Suprapubic skin (tissue), 4 donors: ENCODE measurements around the gene PFN1.

Source experiments
- CTCF ChIP-seq, 2 donors: fragments of 200-600 bp in 1 of 2; fragments of 450-650 bp in 1 of 2; sonication (generic) in 1 of 2; IDR thresholded peaks; one replicate each; pipeline ENCODE4 v1.5.1; 2016 to 2019; ENCODE audit warnings: antibody characterized with exemption in 2 of 2, mild to moderate bottlenecking in 1 of 2, moderate library complexity in 1 of 2
- POLR2A ChIP-seq, 2 donors: fragments of 450-650 bp; IDR thresholded peaks; one replicate each; pipeline ENCODE4 v1.6.1; 2017; ENCODE audit warnings: antibody characterized with exemption in 2 of 2, mild to moderate bottlenecking in 2 of 2, moderate library complexity in 2 of 2
- POLR2AphosphoS5 ChIP-seq, 3 donors: sonication (generic); formaldehyde crosslinking; IDR thresholded peaks; one replicate each; pipeline ENCODE4 v1.6.1; 2017; ENCODE audit warnings: antibody characterized with exemption in 3 of 3

DNA sequence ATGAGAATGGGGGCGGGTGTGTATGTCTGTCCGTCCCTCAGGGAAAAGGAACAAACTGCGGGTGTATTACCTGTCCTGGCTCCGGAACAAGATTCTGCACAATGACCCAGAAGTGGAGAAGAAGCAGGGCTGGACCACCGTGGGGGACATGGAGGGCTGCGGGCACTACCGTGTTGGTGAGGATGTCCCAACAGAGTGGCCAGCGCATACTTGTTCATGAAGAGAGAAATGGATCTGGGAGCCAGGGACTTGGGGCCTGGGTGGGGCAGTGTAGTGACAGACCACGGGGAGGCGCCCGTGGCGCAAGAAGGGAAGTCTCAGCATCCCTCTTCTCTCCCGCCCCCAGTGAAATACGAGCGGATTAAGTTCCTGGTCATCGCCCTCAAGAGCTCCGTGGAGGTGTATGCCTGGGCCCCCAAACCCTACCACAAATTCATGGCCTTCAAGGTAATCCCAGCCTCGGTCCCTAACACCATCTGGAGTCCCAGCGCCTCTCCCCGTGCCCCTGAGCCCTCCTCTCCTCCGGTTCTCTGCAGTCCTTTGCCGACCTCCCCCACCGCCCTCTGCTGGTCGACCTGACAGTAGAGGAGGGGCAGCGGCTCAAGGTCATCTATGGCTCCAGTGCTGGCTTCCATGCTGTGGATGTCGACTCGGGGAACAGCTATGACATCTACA is 52.5 kb downstream of the PFN1 start:
- TF ChIP-seq CTCF (IDR thresholded peaks at IDR 0.05) (peak in 1 of 2 donors; percentile 12), POLR2AphosphoS5 (IDR thresholded peaks at IDR 0.05) (no peak), POLR2A (IDR thresholded peaks at IDR 0.05) (no peak)
